Glomerular endothelial cell (primary cell): ENCODE measurements around the gene PRSS37. TPM values are rescaled to one million over a fixed set of nuclear protein-coding genes. Genes with fewer than 3 reads are reported as not detected.
A peak's percentile ranks its signal among the peaks of the same experiment; 100 is the strongest.

Experiments
- DNase-seq: peaks from one replicate; pipeline ENCODE4 v3.0.0-alpha.2; 2011; ENCODE audit warnings: low read depth, low spot score; ENCODE audit errors: extremely low read depth
- total RNA-seq: library from RNA; depleted of rRNA; stranded (reverse); fragments of >200 nt; gene quantifications from 2 replicates; pipeline ENCODE4 v1.2.3, GENCODE V29; 2015

The PRSS37 gene
- total RNA-seq, 1 donor from 2014 or later, result not detected

- no peak for DNase-seq
Measured at GRCh38 chr7:141789917-141790316, 51.4 kb downstream of the PRSS37 start, which contains the start of gene TAS2R5. Gene TAS2R5 (plus strand): TSS chr7:141790217. CDS start chr7:141790362, 145 bp downstream.

- peak; percentile 73 for DNase-seq
Measured at GRCh38 chr7:141788296-141788695, 53.0 kb downstream of the PRSS37 start.

Other genes with a start within 250 kb of the PRSS37 start
- gene DENND11, start 139.3 kb downstream of the PRSS37 start, total RNA-seq, result 27.1 and 41.4 TPM in 2 replicates
- gene WEE2, start 133.1 kb downstream of the PRSS37 start, total RNA-seq, result not detected in 2 replicates
- gene SSBP1, start 103.1 kb downstream of the PRSS37 start, total RNA-seq, result 164 and 250 TPM in 2 replicates
- 0.35 TPM in 1 of 2 replicates, not detected in the other for gene TAS2R3, start 77.4 kb downstream of the PRSS37 start, total RNA-seq
- 0.29 and 0.58 TPM in 2 replicates for gene TAS2R4, start 64.8 kb downstream of the PRSS37 start, total RNA-seq
- 0.34 and 1.1 TPM in 2 replicates for gene TAS2R5, start 51.3 kb downstream of the PRSS37 start, total RNA-seq
- not detected in 2 replicates for gene OR9A4, start 74.9 kb upstream of the PRSS37 start, total RNA-seq
- gene CLEC5A, start 105.5 kb upstream of the PRSS37 start, total RNA-seq, result not detected in 2 replicates
- not detected in 2 replicates for gene TAS2R38, start 132.3 kb upstream of the PRSS37 start, total RNA-seq
- gene MGAM, start 154.4 kb upstream of the PRSS37 start, total RNA-seq, result 0.06 TPM in 1 of 2 replicates, not detected in the other